ENCODE results near the gene ERGIC1. TPM values are rescaled to one million over a fixed set of nuclear protein-coding genes. Genes with fewer than 3 reads are reported as not detected.

ERGIC1 gene
- total and polyA plus RNA-seq, 10 of the 15 experiments (the other 5 are each of a cell fraction or from before 2014, with no cell fraction given), result 8.8 to 104 (median 76.3) TPM

DNA sequence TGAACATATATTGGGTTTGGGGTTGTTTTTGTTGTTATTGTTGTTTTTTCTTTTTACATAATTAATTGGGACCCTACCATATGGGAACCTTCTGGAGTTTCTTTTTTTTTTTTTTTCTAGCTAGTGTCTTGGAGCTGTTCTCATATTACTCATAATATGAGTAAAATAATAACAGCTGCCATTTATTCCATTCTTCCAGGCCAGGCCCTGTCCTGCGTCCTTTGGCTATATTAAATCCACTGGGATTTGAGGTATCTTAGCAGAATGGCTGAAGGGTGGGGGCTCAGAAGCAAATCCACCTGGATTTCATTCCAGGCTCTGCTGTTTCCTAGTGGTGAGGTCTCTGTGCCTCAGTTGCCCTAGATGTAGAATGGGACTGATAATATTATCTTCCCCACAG, 77.9 kb downstream of the ERGIC1 start:
- FAIRE-seq (no peak), DNase-seq (ENCODE audit: low read depth, low spot score) (no peak), ATAC-seq (no peak)
- no peak overlapping the region for H3K27ac ChIP-seq (ENCODE audit: control insufficient read depth, insufficient read depth)
- WGBS (ENCODE audit: insufficient coverage, insufficient replicate concordance, low lambda C conversion rate, missing lambda C conversion rate), result 100% methylated on average over 1 of the region's 1 CpG
- H3K9ac ChIP-seq (ENCODE audit: control insufficient read depth, insufficient read depth, low read length), result no peak overlapping the region
- ChIA-PET RAD21 (ENCODE audit: unreplicated experiment) (interaction anchor here (1.0 kb wide), 1 partner anchor 197 kb away, joined by 5 read pairs; no protein-coding TSS in a partner anchor), SMC1A (ENCODE audit: uncharacterized antibody, unreplicated experiment) (interaction anchor here (0.6 to 2.4 kb wide), 3 partner anchors 147 to 403 kb away, joined by 3 to 10 read pairs (median 4); no protein-coding TSS in a partner anchor), POLR2A (interaction anchor here (0.6 kb wide), 1 partner anchor 909 kb away, joined by 4 read pairs; no protein-coding TSS in a partner anchor), CTCF (interaction anchor here (1.2 to 2.6 kb wide), 5 partner anchors 21 to 205 kb away, joined by 4 to 10 read pairs (median 6); no protein-coding TSS in a partner anchor)
- TF ChIP-seq BRCA1 (IDR thresholded peaks at IDR 0.05; ENCODE audit: low read depth, low read length) (no peak), CBX3 (IDR thresholded peaks at IDR 0.05; ENCODE audit: borderline replicate concordance, low read depth) (no peak), PAX5 (IDR thresholded peaks at IDR 0.05; ENCODE audit: borderline replicate concordance, low read depth, low read length) (no peak), CBFB (IDR thresholded peaks at IDR 0.05; ENCODE audit: low read depth) (no peak), SUPT20H (IDR thresholded peaks at IDR 0.05; ENCODE audit: borderline replicate concordance, control insufficient read depth, low read depth, low read length) (no peak), IKZF2 (IDR thresholded peaks at IDR 0.05) (no peak), CHD2 (IDR thresholded peaks at IDR 0.05; ENCODE audit: borderline replicate concordance, low read depth, low read length) (no peak), NKRF (conservative IDR thresholded peaks at IDR 0.05) (no peak), MYC (IDR thresholded peaks at IDR 0.05; ENCODE audit: insufficient read depth, insufficient read length, insufficient replicate concordance, low read length, severe bottlenecking) (no peak), HDAC2 (IDR thresholded peaks at IDR 0.05) (no peak), TCF7 (IDR thresholded peaks at IDR 0.05; ENCODE audit: borderline replicate concordance) (no peak), JUND (IDR thresholded peaks at IDR 0.05; ENCODE audit: low read depth, low read length) (no peak), SMC3 (IDR thresholded peaks at IDR 0.05; ENCODE audit: borderline replicate concordance, low read length) (no peak)
- TF ChIP-seq, protein P1, sequence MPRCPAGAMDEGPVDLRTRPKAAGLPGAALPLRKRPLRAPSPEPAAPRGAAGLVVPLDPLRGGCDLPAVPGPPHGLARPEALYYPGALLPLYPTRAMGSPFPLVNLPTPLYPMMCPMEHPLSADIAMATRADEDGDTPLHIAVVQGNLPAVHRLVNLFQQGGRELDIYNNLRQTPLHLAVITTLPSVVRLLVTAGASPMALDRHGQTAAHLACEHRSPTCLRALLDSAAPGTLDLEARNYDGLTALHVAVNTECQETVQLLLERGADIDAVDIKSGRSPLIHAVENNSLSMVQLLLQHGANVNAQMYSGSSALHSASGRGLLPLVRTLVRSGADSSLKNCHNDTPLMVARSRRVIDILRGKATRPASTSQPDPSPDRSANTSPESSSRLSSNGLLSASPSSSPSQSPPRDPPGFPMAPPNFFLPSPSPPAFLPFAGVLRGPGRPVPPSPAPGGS (IDR thresholded peaks at IDR 0.05; ENCODE audit: borderline replicate concordance, insufficient read depth, low read depth, low read length, poor library complexity, severe bottlenecking), result no peak
- no peak overlapping the region for H2AFZ ChIP-seq (ENCODE audit: control insufficient read depth, low read depth, low read length)
- no peaks in the 10 kb centered on the region for H3K79me2 ChIP-seq (ENCODE audit: control insufficient read depth, insufficient read depth, low read length)
- no peak overlapping the region for H3K4me2 ChIP-seq (ENCODE audit: control insufficient read depth, insufficient read depth)
- H3K4me3 ChIP-seq, result no peak overlapping the region
- no TSS peak for BruUV-seq (replicated peaks)
- no peaks in the 10 kb centered on the region for H3K9me3 ChIP-seq (replicated peaks; ENCODE audit: control insufficient read depth, insufficient read depth, low read length)
- H3K27me3 ChIP-seq (replicated peaks in 1 of 2; ENCODE audit: control insufficient read depth in 2 of 2, insufficient read depth in 2 of 2, low read length in 1 of 2), result no peaks in the 10 kb centered on the region
- peaks cover 12 to 14% of the 10 kb centered on the region in 2 experiments for H3K36me3 ChIP-seq (ENCODE audit: control insufficient read depth in 2 of 2, insufficient read depth in 2 of 2, low read length in 1 of 2)
- in situ Hi-C loops (cut with MboI), result no loop called here
- peaks cover 14% of the 10 kb centered on the region for H3K4me1 ChIP-seq (ENCODE audit: control insufficient read depth, insufficient read depth, low read length)
- no peaks in the 10 kb centered on the region for H4K20me1 ChIP-seq (ENCODE audit: control insufficient read depth, insufficient read depth)
- intact Hi-C loops (cut with micrococcal nuclease; ENCODE audit: unreplicated experiment), result loop anchor here (5.0 kb wide), 1 partner anchor 200 kb away; no protein-coding TSS in a partner anchor
